ENCODE measurements around the gene CHI3L1.

CHI3L1 gene

GRCh38 chr1:203131548-203132200, 54.8 kb downstream of the CHI3L1 start:
- TF ChIP-seq CTCF (IDR thresholded peaks at IDR 0.05; ENCODE audit: low read depth, low read length), result no peak
- no peak for DNase-seq (ENCODE audit: low read depth, low spot score)
- no peak overlapping the region for H3K4me3 ChIP-seq (ENCODE audit: low read depth, low read length)
- in situ Hi-C loops (cut with HindIII; ENCODE audit: low sequenced_read_pairs), result no loop called here

- in situ Hi-C loops (cut with HindIII; ENCODE audit: low sequenced_read_pairs), result no loop called here
- no peak overlapping the region for H3K4me3 ChIP-seq (ENCODE audit: low read depth, low read length)
- DNase-seq (ENCODE audit: low read depth, low spot score), result no peak
- TF ChIP-seq CTCF (IDR thresholded peaks at IDR 0.05; ENCODE audit: low read depth, low read length), result no peak
Measured at GRCh38 chr1:203130358-203130985, 56.0 kb downstream of the CHI3L1 start.

- TF ChIP-seq CTCF (IDR thresholded peaks at IDR 0.05; ENCODE audit: low read depth, low read length), result no peak
- DNase-seq (ENCODE audit: low read depth, low spot score), result no peak
- no peak overlapping the region for H3K4me3 ChIP-seq (ENCODE audit: low read depth, low read length)
- in situ Hi-C loops (cut with HindIII; ENCODE audit: low sequenced_read_pairs), result no loop called here
Measured at GRCh38 chr1:203129501-203130231, 56.8 kb downstream of the CHI3L1 start.
